Sigmoid colon (tissue), 4 donors: ENCODE data around the gene RBM47.

Experiments
- CTCF ChIP-seq, 4 experiments: fragments of 450-650 bp in 3 of 4; fragments of 200-600 bp in 1 of 4; IDR thresholded peaks; one replicate each; pipeline ENCODE4 v1.5.1; 2016 to 2019; ENCODE audit warnings: antibody characterized with exemption in 4 of 4, mild to moderate bottlenecking in 3 of 4, moderate library complexity in 2 of 4
- EP300 ChIP-seq, 4 donors: sonication (generic); formaldehyde crosslinking; IDR thresholded peaks; one replicate each; pipeline ENCODE4 v1.6.1; 2017; ENCODE audit warnings: antibody characterized with exemption in 4 of 4
- POLR2A ChIP-seq, 2 donors: fragments of 450-650 bp; IDR thresholded peaks; one replicate each; pipeline ENCODE4 v1.6.1; 2016; ENCODE audit warnings: antibody characterized with exemption in 2 of 2, mild to moderate bottlenecking in 2 of 2, moderate library complexity in 2 of 2
- POLR2AphosphoS5 ChIP-seq, 4 donors: sonication (generic); formaldehyde crosslinking; IDR thresholded peaks; one replicate each; pipeline ENCODE4 v1.6.1; 2017; ENCODE audit warnings: antibody characterized with exemption in 4 of 4

- TF ChIP-seq CTCF (IDR thresholded peaks at IDR 0.05) (no peak), EP300 (IDR thresholded peaks at IDR 0.05) (no peak), POLR2A (IDR thresholded peaks at IDR 0.05) (no peak), POLR2AphosphoS5 (IDR thresholded peaks at IDR 0.05) (no peak)
These were observed 171.0 kb downstream of the RBM47 start for GRCh38 chr4:40458683-40459082.
